ENCODE results near the gene PSME4.
"Not testable (repeated sequence)": the region's sequence is repeated elsewhere in the genome, so short reads cannot be mapped to it uniquely, and the experiment has no call there.

DNA sequence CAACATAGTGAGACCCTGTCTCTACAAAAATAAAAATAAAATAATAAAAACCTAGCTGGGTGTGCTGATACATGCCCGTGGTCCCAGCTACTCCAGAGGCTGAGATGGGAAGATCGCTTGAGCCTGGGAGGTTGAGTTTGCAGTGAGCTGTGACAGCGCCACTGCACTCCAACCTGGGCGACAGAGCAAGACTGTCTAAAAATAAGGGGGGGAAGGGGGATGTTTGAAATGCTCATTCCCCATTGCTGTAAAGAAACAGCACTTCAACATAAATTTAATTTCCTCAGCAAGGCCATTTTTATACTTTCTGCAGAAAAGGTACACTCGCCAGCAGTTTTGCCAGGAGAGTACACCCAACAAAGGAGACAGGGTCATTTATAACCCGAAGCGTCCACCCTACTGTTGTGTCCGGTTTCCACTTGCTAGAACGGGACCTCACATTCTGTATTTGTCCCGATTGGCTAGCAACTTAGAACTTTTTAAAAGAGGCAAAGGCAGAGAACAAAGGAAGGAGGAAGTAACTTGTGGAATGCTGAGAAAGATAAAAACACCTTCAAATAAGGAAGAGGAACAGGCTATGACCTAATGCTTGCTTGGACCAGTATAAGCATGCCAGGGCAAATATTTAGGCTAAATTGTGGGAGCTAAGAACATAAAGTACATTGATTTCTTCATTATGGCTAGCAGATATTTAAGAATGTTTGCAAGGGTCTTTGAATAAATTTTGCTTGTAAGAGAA is 9.1 kb downstream of the PSME4 start:
- TF ChIP-seq POLR2A (IDR thresholded peaks at IDR 0.05): not testable (repeated sequence)
- TF ChIP-seq, protein P1, sequence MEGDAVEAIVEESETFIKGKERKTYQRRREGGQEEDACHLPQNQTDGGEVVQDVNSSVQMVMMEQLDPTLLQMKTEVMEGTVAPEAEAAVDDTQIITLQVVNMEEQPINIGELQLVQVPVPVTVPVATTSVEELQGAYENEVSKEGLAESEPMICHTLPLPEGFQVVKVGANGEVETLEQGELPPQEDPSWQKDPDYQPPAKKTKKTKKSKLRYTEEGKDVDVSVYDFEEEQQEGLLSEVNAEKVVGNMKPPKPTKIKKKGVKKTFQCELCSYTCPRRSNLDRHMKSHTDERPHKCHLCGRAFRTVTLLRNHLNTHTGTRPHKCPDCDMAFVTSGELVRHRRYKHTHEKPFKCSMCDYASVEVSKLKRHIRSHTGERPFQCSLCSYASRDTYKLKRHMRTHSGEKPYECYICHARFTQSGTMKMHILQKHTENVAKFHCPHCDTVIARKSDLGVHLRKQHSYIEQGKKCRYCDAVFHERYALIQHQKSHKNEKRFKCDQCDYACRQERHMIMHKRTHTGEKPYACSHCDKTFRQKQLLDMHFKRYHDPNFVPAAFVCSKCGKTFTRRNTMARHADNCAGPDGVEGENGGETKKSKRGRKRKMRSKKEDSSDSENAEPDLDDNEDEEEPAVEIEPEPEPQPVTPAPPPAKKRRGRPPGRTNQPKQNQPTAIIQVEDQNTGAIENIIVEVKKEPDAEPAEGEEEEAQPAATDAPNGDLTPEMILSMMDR (IDR thresholded peaks at IDR 0.05 in 4 of 5, conservative IDR thresholded peaks at IDR 0.05 in 1 of 5): not testable (repeated sequence)

Data from gastrocnemius medialis (tissue), 4 donors.